HEK293 (cell line): ENCODE measurements around the gene COL3A1.

Experiments
- KLF16 ChIP-seq: fragments of 450-650 bp; formaldehyde crosslinking; IDR thresholded peaks from 2 replicates; pipeline ENCODE4 v1.5.1; 2017; ENCODE audit warnings: missing biosample characterization, missing genetic modification characterization
- YY1 ChIP-seq: fragments of 450-650 bp; formaldehyde crosslinking; IDR thresholded peaks from 2 replicates; pipeline ENCODE4 v1.5.1; 2018; ENCODE audit warnings: missing biosample characterization, missing genetic modification characterization
- ZBTB8A ChIP-seq: fragments of 450-650 bp; formaldehyde crosslinking; IDR thresholded peaks from 2 replicates; pipeline ENCODE4 v1.5.1; 2016; ENCODE audit warnings: missing biosample characterization, missing genetic modification characterization
- ZNF174 ChIP-seq: fragments of 450-650 bp; formaldehyde crosslinking; IDR thresholded peaks from 2 replicates; pipeline ENCODE4 v1.5.0; 2017; ENCODE audit warnings: missing biosample characterization, mild to moderate bottlenecking, missing genetic modification characterization
- ZNF266 ChIP-seq: fragments of 450-650 bp; formaldehyde crosslinking; IDR thresholded peaks from 2 replicates; pipeline ENCODE4 v1.5.1; 2016; ENCODE audit warnings: missing biosample characterization, missing genetic modification characterization, low read depth
- ZNF610 ChIP-seq: fragments of 450-650 bp; formaldehyde crosslinking; IDR thresholded peaks from 2 replicates; pipeline ENCODE4 v1.5.1; 2016; ENCODE audit warnings: missing biosample characterization, missing genetic modification characterization, borderline replicate concordance
- ZNF623 ChIP-seq: fragments of 450-650 bp; formaldehyde crosslinking; IDR thresholded peaks from 2 replicates; pipeline ENCODE4 v1.5.1; 2016; ENCODE audit warnings: missing biosample characterization, missing genetic modification characterization
- ZNF76 ChIP-seq: fragments of 450-650 bp; formaldehyde crosslinking; IDR thresholded peaks from 2 replicates; pipeline ENCODE4; 2016; ENCODE audit warnings: low read depth, missing biosample characterization, missing genetic modification characterization, borderline replicate concordance
- ZSCAN30 ChIP-seq: fragments of 450-650 bp; IDR thresholded peaks from 2 replicates; pipeline ENCODE4 v1.5.1; 2018; ENCODE audit warnings: missing biosample characterization, mild to moderate bottlenecking, missing genetic modification characterization, moderate library complexity
- TF ChIP-seq, protein P1 (sequence below): fragments of 450-650 bp; formaldehyde crosslinking; IDR thresholded peaks from 2 replicates; pipeline ENCODE4 v1.5.1; 2016; ENCODE audit warnings: missing biosample characterization, missing genetic modification characterization
- TF ChIP-seq, protein P2 (sequence below): fragments of 450-650 bp; formaldehyde crosslinking; IDR thresholded peaks from 2 replicates; pipeline ENCODE4 v1.5.1; 2016; ENCODE audit warnings: missing biosample characterization, missing genetic modification characterization, low read depth
- TF ChIP-seq, protein P3 (sequence below): IDR thresholded peaks from 2 replicates; pipeline ENCODE4 v1.6.1; 2011; ENCODE audit warnings: mild to moderate bottlenecking, low read depth, low read length, borderline replicate concordance
- TF ChIP-seq, protein P4 (sequence below): fragments of 450-650 bp; formaldehyde crosslinking; IDR thresholded peaks from 2 replicates; pipeline ENCODE4 v1.5.1; 2016; ENCODE audit warnings: missing biosample characterization, missing genetic modification characterization

DNA sequence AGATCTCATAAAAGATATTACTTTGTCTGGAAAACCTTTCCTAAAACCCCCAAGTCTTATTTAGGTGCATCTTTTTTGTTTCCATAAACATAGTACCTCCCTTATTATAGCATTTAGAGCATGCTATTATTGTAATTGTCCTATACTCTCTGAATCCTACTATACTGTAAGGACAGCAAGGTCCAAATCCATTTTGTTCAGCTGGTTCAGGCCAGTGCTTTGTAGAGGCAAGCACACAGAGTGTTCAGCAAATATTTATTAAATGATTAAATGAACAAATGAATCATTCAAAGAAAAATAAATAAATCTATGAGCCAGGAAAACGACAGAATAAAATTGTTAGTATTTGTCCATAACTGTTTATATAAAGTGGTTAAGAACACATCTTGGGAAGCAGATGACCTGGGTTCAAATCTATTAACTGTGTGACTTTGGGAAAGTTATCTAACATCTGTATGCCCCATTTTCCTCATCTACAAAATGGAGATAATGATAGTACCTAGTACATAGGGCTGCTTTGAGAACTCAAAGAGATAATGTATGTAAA lies 86.0 kb downstream of the COL3A1 start:
- TF ChIP-seq, protein P1, sequence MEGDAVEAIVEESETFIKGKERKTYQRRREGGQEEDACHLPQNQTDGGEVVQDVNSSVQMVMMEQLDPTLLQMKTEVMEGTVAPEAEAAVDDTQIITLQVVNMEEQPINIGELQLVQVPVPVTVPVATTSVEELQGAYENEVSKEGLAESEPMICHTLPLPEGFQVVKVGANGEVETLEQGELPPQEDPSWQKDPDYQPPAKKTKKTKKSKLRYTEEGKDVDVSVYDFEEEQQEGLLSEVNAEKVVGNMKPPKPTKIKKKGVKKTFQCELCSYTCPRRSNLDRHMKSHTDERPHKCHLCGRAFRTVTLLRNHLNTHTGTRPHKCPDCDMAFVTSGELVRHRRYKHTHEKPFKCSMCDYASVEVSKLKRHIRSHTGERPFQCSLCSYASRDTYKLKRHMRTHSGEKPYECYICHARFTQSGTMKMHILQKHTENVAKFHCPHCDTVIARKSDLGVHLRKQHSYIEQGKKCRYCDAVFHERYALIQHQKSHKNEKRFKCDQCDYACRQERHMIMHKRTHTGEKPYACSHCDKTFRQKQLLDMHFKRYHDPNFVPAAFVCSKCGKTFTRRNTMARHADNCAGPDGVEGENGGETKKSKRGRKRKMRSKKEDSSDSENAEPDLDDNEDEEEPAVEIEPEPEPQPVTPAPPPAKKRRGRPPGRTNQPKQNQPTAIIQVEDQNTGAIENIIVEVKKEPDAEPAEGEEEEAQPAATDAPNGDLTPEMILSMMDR (tag by site-specific recombination): no peak
- TF ChIP-seq, protein P2, sequence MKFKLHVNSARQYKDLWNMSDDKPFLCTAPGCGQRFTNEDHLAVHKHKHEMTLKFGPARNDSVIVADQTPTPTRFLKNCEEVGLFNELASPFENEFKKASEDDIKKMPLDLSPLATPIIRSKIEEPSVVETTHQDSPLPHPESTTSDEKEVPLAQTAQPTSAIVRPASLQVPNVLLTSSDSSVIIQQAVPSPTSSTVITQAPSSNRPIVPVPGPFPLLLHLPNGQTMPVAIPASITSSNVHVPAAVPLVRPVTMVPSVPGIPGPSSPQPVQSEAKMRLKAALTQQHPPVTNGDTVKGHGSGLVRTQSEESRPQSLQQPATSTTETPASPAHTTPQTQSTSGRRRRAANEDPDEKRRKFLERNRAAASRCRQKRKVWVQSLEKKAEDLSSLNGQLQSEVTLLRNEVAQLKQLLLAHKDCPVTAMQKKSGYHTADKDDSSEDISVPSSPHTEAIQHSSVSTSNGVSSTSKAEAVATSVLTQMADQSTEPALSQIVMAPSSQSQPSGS (tag by site-specific recombination): no peak
- no peak for TF ChIP-seq ZBTB8A
- TF ChIP-seq KLF16: no peak
- no peak for TF ChIP-seq ZNF266 (tag by site-specific recombination)
- TF ChIP-seq YY1 (tag by site-specific recombination): no peak
- TF ChIP-seq, protein P3, sequence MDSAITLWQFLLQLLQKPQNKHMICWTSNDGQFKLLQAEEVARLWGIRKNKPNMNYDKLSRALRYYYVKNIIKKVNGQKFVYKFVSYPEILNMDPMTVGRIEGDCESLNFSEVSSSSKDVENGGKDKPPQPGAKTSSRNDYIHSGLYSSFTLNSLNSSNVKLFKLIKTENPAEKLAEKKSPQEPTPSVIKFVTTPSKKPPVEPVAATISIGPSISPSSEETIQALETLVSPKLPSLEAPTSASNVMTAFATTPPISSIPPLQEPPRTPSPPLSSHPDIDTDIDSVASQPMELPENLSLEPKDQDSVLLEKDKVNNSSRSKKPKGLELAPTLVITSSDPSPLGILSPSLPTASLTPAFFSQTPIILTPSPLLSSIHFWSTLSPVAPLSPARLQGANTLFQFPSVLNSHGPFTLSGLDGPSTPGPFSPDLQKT: no peak
- TF ChIP-seq ZNF76 (tag by site-specific recombination): no peak
- TF ChIP-seq ZNF174 (tag by site-specific recombination): no peak
- no peak for TF ChIP-seq ZSCAN30
- no peak for TF ChIP-seq ZNF623
- TF ChIP-seq, protein P4, sequence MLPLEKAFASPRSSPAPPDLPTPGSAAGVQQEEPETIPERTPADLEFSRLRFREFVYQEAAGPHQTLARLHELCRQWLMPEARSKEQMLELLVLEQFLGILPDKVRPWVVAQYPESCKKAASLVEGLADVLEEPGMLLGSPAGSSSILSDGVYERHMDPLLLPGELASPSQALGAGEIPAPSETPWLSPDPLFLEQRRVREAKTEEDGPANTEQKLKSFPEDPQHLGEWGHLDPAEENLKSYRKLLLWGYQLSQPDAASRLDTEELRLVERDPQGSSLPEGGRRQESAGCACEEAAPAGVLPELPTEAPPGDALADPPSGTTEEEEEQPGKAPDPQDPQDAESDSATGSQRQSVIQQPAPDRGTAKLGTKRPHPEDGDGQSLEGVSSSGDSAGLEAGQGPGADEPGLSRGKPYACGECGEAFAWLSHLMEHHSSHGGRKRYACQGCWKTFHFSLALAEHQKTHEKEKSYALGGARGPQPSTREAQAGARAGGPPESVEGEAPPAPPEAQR: no peak
- no peak for TF ChIP-seq ZNF610
